ENCODE data around the gene TMPO.

TMPO gene

GRCh38 chr12:98538031-98538430 is 22.6 kb downstream of the TMPO start:
- H3K4me1 ChIP-seq (ENCODE audit: control insufficient read depth, insufficient read depth, low read length), result no peaks in the 10 kb centered on the region
- H3K4me3 ChIP-seq (ENCODE audit: low read depth, low read length), result no peak overlapping the region
- H3K27ac ChIP-seq (ENCODE audit: extremely low read depth, low read depth, low read length), result no peak overlapping the region
- ChIA-PET POLR2A (no interaction called here), CTCF (interaction anchor here (0.7 to 1.6 kb wide), 2 partner anchors 47 to 458 kb away, joined by 3 to 6 read pairs; no protein-coding TSS in a partner anchor)
- TF ChIP-seq ZNF223 (tag by site-specific recombination; IDR thresholded peaks at IDR 0.05), result no peak
- TF ChIP-seq ZSCAN23 (tag by site-specific recombination; IDR thresholded peaks at IDR 0.05), result no peak
- TF ChIP-seq SCRT1 (tag by site-specific recombination; IDR thresholded peaks at IDR 0.05; ENCODE audit: borderline replicate concordance), result no peak
- TF ChIP-seq ZNF560 (tag by site-specific recombination; IDR thresholded peaks at IDR 0.05; ENCODE audit: borderline replicate concordance), result no peak
- TF ChIP-seq ZNF473 (tag by site-specific recombination; IDR thresholded peaks at IDR 0.05), result no peak
- H3K36me3 ChIP-seq (ENCODE audit: control insufficient read depth in 2 of 2, insufficient read depth in 1 of 2, low read length in 2 of 2), result peaks cover 80 to 90% of the 10 kb centered on the region in 2 experiments
- no peaks in the 10 kb centered on the region for H3K9me3 ChIP-seq (ENCODE audit: control insufficient read depth, insufficient read depth, low read depth, low read length)

- ChIA-PET POLR2A (no interaction called here), CTCF (interaction anchor here (0.7 to 3.2 kb wide), 2 partner anchors 11 to 31 kb away, joined by 5 to 19 read pairs; no protein-coding TSS in a partner anchor)
- Histone ChIP-seq H3K4me3 (ENCODE audit: low read depth, low read length) (no peak overlapping the region), H3K9me3 (ENCODE audit: control insufficient read depth, insufficient read depth, low read depth, low read length) (no peaks in the 10 kb centered on the region), H3K36me3 (ENCODE audit: control insufficient read depth in 2 of 2, insufficient read depth in 1 of 2, low read length in 2 of 2) (peaks cover 79 to 81% of the 10 kb centered on the region in 2 experiments), H3K27ac (ENCODE audit: extremely low read depth, low read depth, low read length) (no peak overlapping the region), H3K4me1 (ENCODE audit: control insufficient read depth, insufficient read depth, low read length) (no peaks in the 10 kb centered on the region)
- TF ChIP-seq, protein P1, sequence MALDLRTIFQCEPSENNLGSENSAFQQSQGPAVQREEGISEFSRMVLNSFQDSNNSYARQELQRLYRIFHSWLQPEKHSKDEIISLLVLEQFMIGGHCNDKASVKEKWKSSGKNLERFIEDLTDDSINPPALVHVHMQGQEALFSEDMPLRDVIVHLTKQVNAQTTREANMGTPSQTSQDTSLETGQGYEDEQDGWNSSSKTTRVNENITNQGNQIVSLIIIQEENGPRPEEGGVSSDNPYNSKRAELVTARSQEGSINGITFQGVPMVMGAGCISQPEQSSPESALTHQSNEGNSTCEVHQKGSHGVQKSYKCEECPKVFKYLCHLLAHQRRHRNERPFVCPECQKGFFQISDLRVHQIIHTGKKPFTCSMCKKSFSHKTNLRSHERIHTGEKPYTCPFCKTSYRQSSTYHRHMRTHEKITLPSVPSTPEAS (tag by site-specific recombination; IDR thresholded peaks at IDR 0.05), result no peak
- TF ChIP-seq ZNF138 (tag by site-specific recombination; IDR thresholded peaks at IDR 0.05; ENCODE audit: borderline replicate concordance) (no peak), ZNF558 (tag by site-specific recombination; IDR thresholded peaks at IDR 0.05) (no peak), ZNF473 (tag by site-specific recombination; IDR thresholded peaks at IDR 0.05) (no peak), MZF1 (tag by site-specific recombination; IDR thresholded peaks at IDR 0.05; ENCODE audit: borderline replicate concordance) (no peak), HOXC10 (CRISPR knock-in tag; IDR thresholded peaks at IDR 0.05) (no peak)
These were observed 28.3 kb downstream of the TMPO start for GRCh38 chr12:98543701-98544100.

GRCh38 chr12:98544751-98545150 is 29.4 kb downstream of the TMPO start:
- H3K4me3 ChIP-seq (ENCODE audit: low read depth, low read length), result no peak overlapping the region
- peaks cover 82 to 85% of the 10 kb centered on the region in 2 experiments for H3K36me3 ChIP-seq (ENCODE audit: control insufficient read depth in 2 of 2, insufficient read depth in 1 of 2, low read length in 2 of 2)
- CTCF ChIA-PET, result interaction anchor here (3.2 kb wide), 1 partner anchor 12 kb away, joined by 19 read pairs; no protein-coding TSS in a partner anchor
- POLR2A ChIA-PET, result interaction anchor here (0.6 to 0.7 kb wide), 2 partner anchors 14 to 78 kb away, joined by 3 read pairs; no protein-coding TSS in a partner anchor
- no peak overlapping the region for H3K27ac ChIP-seq (ENCODE audit: extremely low read depth, low read depth, low read length)
- no peaks in the 10 kb centered on the region for H3K9me3 ChIP-seq (ENCODE audit: control insufficient read depth, insufficient read depth, low read depth, low read length)
- no peaks in the 10 kb centered on the region for H3K4me1 ChIP-seq (ENCODE audit: control insufficient read depth, insufficient read depth, low read length)
- TF ChIP-seq ZNF16 (tag by site-specific recombination; IDR thresholded peaks at IDR 0.05; ENCODE audit: low read depth), result no peak
- no peak for TF ChIP-seq ZNF48 (tag by site-specific recombination; IDR thresholded peaks at IDR 0.05)
- no peak for TF ChIP-seq HOXC10 (CRISPR knock-in tag; IDR thresholded peaks at IDR 0.05)
- no peak for TF ChIP-seq GLI4 (tag by site-specific recombination; IDR thresholded peaks at IDR 0.05)
- no peak for TF ChIP-seq ZNF324 (tag by site-specific recombination; IDR thresholded peaks at IDR 0.05)
- no peak for TF ChIP-seq ZNF473 (tag by site-specific recombination; IDR thresholded peaks at IDR 0.05)
- TF ChIP-seq ZFP41 (tag by site-specific recombination; IDR thresholded peaks at IDR 0.05; ENCODE audit: borderline replicate concordance), result no peak
- TF ChIP-seq, protein P2, sequence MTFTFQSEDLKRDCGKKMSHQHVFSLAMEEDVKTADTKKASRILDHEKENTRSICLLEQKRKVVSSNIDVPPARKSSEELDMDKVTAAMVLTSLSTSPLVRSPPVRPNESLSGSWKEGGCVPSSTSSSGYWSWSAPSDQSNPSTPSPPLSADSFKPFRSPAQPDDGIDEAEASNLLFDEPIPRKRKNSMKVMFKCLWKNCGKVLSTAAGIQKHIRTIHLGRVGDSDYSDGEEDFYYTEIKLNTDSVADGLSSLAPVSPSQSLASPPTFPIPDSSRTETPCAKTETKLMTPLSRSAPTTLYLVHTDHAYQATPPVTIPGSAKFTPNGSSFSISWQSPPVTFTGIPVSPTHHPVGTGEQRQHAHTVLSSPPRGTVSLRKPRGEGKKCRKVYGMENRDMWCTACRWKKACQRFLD (tag by site-specific recombination; IDR thresholded peaks at IDR 0.05), result no peak
- TF ChIP-seq SETDB1 (IDR thresholded peaks at IDR 0.05; ENCODE audit: insufficient read length, low read length), result no peak
- TF ChIP-seq ZFHX2 (tag by site-specific recombination; conservative IDR thresholded peaks at IDR 0.05), result no peak
- TF ChIP-seq, protein P3, sequence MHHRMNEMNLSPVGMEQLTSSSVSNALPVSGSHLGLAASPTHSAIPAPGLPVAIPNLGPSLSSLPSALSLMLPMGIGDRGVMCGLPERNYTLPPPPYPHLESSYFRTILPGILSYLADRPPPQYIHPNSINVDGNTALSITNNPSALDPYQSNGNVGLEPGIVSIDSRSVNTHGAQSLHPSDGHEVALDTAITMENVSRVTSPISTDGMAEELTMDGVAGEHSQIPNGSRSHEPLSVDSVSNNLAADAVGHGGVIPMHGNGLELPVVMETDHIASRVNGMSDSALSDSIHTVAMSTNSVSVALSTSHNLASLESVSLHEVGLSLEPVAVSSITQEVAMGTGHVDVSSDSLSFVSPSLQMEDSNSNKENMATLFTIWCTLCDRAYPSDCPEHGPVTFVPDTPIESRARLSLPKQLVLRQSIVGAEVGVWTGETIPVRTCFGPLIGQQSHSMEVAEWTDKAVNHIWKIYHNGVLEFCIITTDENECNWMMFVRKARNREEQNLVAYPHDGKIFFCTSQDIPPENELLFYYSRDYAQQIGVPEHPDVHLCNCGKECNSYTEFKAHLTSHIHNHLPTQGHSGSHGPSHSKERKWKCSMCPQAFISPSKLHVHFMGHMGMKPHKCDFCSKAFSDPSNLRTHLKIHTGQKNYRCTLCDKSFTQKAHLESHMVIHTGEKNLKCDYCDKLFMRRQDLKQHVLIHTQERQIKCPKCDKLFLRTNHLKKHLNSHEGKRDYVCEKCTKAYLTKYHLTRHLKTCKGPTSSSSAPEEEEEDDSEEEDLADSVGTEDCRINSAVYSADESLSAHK (tag by site-specific recombination; IDR thresholded peaks at IDR 0.05), result no peak
- TF ChIP-seq ZNF174 (tag by site-specific recombination; IDR thresholded peaks at IDR 0.05), result no peak
- TF ChIP-seq ZNF776 (tag by site-specific recombination; IDR thresholded peaks at IDR 0.05; ENCODE audit: borderline replicate concordance), result no peak
- no peak for TF ChIP-seq ZNF223 (tag by site-specific recombination; IDR thresholded peaks at IDR 0.05)
- no peak for TF ChIP-seq AEBP2 (tag by site-specific recombination; IDR thresholded peaks at IDR 0.05; ENCODE audit: borderline replicate concordance)
- TF ChIP-seq, protein P4, sequence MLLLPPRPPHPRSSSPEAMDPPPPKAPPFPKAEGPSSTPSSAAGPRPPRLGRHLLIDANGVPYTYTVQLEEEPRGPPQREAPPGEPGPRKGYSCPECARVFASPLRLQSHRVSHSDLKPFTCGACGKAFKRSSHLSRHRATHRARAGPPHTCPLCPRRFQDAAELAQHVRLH (tag by site-specific recombination; IDR thresholded peaks at IDR 0.05), result no peak
- TF ChIP-seq HOXD13 (CRISPR knock-in tag; IDR thresholded peaks at IDR 0.05; ENCODE audit: borderline replicate concordance), result no peak
